Measurements from ENCODE around the gene SARM1. TPM values are rescaled to one million over a fixed set of nuclear protein-coding genes. Genes with fewer than 3 reads are reported as not detected.

The SARM1 gene
- polyA plus RNA-seq, 1 donor from 2014 or later = 21.6 TPM

- TF ChIP-seq POLR2AphosphoS5 (IDR thresholded peaks at IDR 0.05) (no peak), REST (IDR thresholded peaks at IDR 0.05; ENCODE audit: borderline replicate concordance) (no peak), SMC3 (conservative IDR thresholded peaks at IDR 0.05; ENCODE audit: poor library complexity) (peak; percentile 33), EZH2 (IDR thresholded peaks at IDR 0.05; ENCODE audit: borderline replicate concordance, insufficient read depth, low read length, poor library complexity, severe bottlenecking) (no peak), CTCF (IDR thresholded peaks at IDR 0.05; ENCODE audit: poor library complexity, severe bottlenecking) (peak; percentile 37), TAF1 (IDR thresholded peaks at IDR 0.05; ENCODE audit: low read depth) (no peak)
- Histone ChIP-seq H2AFZ (ENCODE audit: low read depth, low read length) (no peak overlapping the region), H3K9ac (ENCODE audit: low read length) (no peak overlapping the region), H3K79me2 (replicated peaks; ENCODE audit: insufficient read depth, low read length) (peaks cover 20% of the 10 kb centered on the region), H3F3A (ENCODE audit: insufficient read depth, low read length, poor library complexity, severe bottlenecking) (no peaks in the 10 kb centered on the region), H3K27ac (ENCODE audit: low read length) (no peak overlapping the region), H4K20me1 (ENCODE audit: insufficient read depth) (no peaks in the 10 kb centered on the region), H3K9me3 (ENCODE audit: low read length) (no peaks in the 10 kb centered on the region), H3K27me3 (ENCODE audit: insufficient read depth, low read depth, low read length) (no peaks in the 10 kb centered on the region), H3K36me3 (ENCODE audit: insufficient read depth, low read length) (peaks cover 6% of the 10 kb centered on the region), H3K4me2 (ENCODE audit: low read length) (no peak overlapping the region), H3K4me3 (ENCODE audit: low read length) (no peak overlapping the region), H3K9me2 (ENCODE audit: insufficient read depth, low read length) (no peaks in the 10 kb centered on the region)
These were observed 43.8 kb upstream of the SARM1 start for GRCh38 chr17:28327709-28328108.

- no peak overlapping the region for H3K27ac ChIP-seq (ENCODE audit: low read length)
- H3K36me3 ChIP-seq (ENCODE audit: insufficient read depth, low read length) = peaks cover 6% of the 10 kb centered on the region
- H4K20me1 ChIP-seq (ENCODE audit: insufficient read depth) = no peaks in the 10 kb centered on the region
- H3F3A ChIP-seq (ENCODE audit: insufficient read depth, low read length, poor library complexity, severe bottlenecking) = no peaks in the 10 kb centered on the region
- no peak overlapping the region for H2AFZ ChIP-seq (ENCODE audit: low read depth, low read length)
- no peaks in the 10 kb centered on the region for H3K9me2 ChIP-seq (ENCODE audit: insufficient read depth, low read length)
- H3K9ac ChIP-seq (ENCODE audit: low read length) = no peak overlapping the region
- peaks cover 19% of the 10 kb centered on the region for H3K79me2 ChIP-seq (replicated peaks; ENCODE audit: insufficient read depth, low read length)
- no peaks in the 10 kb centered on the region for H3K9me3 ChIP-seq (ENCODE audit: low read length)
- H3K27me3 ChIP-seq (ENCODE audit: insufficient read depth, low read depth, low read length) = no peaks in the 10 kb centered on the region
- H3K4me2 ChIP-seq (ENCODE audit: low read length) = no peak overlapping the region
- TF ChIP-seq EZH2 (IDR thresholded peaks at IDR 0.05; ENCODE audit: borderline replicate concordance, insufficient read depth, low read length, poor library complexity, severe bottlenecking) = no peak
- TF ChIP-seq CTCF (IDR thresholded peaks at IDR 0.05; ENCODE audit: poor library complexity, severe bottlenecking) = no peak
- H3K4me3 ChIP-seq (ENCODE audit: low read length) = no peak overlapping the region
These were observed 43.2 kb upstream of the SARM1 start for GRCh38 chr17:28328325-28328724.
